Breast epithelium (tissue), 3 donors: ENCODE data around the gene BRMS1L.

Experiments
- POLR2A ChIP-seq: fragments of 450-650 bp; IDR thresholded peaks from one replicate; pipeline ENCODE4 v1.6.1; 2016; ENCODE audit warnings: antibody characterized with exemption, mild to moderate bottlenecking, moderate library complexity
- POLR2AphosphoS5 ChIP-seq, 3 donors: sonication (generic); formaldehyde crosslinking; IDR thresholded peaks; one replicate each; pipeline ENCODE4 v1.6.1; 2017; ENCODE audit warnings: antibody characterized with exemption in 3 of 3
- TF ChIP-seq, protein P1 (sequence below), 3 donors: fragments of 450-650 bp; IDR thresholded peaks; one replicate each; pipeline ENCODE4 v1.5.1; 2016 to 2017; ENCODE audit warnings: antibody characterized with exemption in 3 of 3, mild to moderate bottlenecking in 3 of 3, moderate library complexity in 3 of 3

- TF ChIP-seq, protein P1, sequence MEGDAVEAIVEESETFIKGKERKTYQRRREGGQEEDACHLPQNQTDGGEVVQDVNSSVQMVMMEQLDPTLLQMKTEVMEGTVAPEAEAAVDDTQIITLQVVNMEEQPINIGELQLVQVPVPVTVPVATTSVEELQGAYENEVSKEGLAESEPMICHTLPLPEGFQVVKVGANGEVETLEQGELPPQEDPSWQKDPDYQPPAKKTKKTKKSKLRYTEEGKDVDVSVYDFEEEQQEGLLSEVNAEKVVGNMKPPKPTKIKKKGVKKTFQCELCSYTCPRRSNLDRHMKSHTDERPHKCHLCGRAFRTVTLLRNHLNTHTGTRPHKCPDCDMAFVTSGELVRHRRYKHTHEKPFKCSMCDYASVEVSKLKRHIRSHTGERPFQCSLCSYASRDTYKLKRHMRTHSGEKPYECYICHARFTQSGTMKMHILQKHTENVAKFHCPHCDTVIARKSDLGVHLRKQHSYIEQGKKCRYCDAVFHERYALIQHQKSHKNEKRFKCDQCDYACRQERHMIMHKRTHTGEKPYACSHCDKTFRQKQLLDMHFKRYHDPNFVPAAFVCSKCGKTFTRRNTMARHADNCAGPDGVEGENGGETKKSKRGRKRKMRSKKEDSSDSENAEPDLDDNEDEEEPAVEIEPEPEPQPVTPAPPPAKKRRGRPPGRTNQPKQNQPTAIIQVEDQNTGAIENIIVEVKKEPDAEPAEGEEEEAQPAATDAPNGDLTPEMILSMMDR (IDR thresholded peaks at IDR 0.05): no peak
- no peak for TF ChIP-seq POLR2A
- no peak for TF ChIP-seq POLR2AphosphoS5 (IDR thresholded peaks at IDR 0.05)
Observed at GRCh38 chr14:35809597-35809996, 16.5 kb upstream of the BRMS1L start.
